GM04503 (cell line): ENCODE measurements around the gene UPK2.
"Not testable (repeated sequence)": the region's sequence is repeated elsewhere in the genome, so short reads cannot be mapped to it uniquely, and the experiment has no call there.

Experiments used
- DNase-seq: peaks from one replicate; pipeline ENCODE4 v3.0.0-alpha.2; 2012; ENCODE audit warnings: low read depth

The UPK2 gene

GRCh38 chr11:118938491-118939403, 17.4 kb upstream of the UPK2 start:
- no peak for DNase-seq

- no peak for DNase-seq
Observed at GRCh38 chr11:118939404-118939915, 16.6 kb upstream of the UPK2 start.

GRCh38 chr11:118939953-118940598, 16.0 kb upstream of the UPK2 start:
- no peak for DNase-seq

- DNase-seq = no peak
Observed at GRCh38 chr11:118947091-118947490, 9.0 kb upstream of the UPK2 start.

GRCh38 chr11:118948000-118948399, 8.1 kb upstream of the UPK2 start:
- no peak for DNase-seq

- DNase-seq = no peak
Observed at GRCh38 chr11:118953265-118953664, 2.8 kb upstream of the UPK2 start.

- DNase-seq = not testable (repeated sequence)
Observed at GRCh38 chr11:118953976-118954375, 2.1 kb upstream of the UPK2 start.

GRCh38 chr11:118956847-118957469, 860 bp downstream of the UPK2 start:
- DNase-seq = no peak

- DNase-seq = no peak
Observed at GRCh38 chr11:118957549-118957948, 1.5 kb downstream of the UPK2 start.

GRCh38 chr11:118957968-118958367, 1.9 kb downstream of the UPK2 start:
- no peak for DNase-seq

GRCh38 chr11:118958577-118958976, 2.5 kb downstream of the UPK2 start:
- no peak for DNase-seq

GRCh38 chr11:118961189-118961588, 5.1 kb downstream of the UPK2 start:
- DNase-seq = no peak

- DNase-seq = no peak
Observed at GRCh38 chr11:118961591-118961990, 5.5 kb downstream of the UPK2 start.

GRCh38 chr11:118969508-118969907, 13.4 kb downstream of the UPK2 start:
- DNase-seq = not testable (repeated sequence)

GRCh38 chr11:118971646-118972045, 15.5 kb downstream of the UPK2 start, which contains the start of gene FOXR1:
Gene FOXR1, plus strand, starts transcription at chr11:118971761. Its CDS starts 171 bp downstream, at chr11:118971932.
- DNase-seq = no peak

- DNase-seq = no peak
Observed at GRCh38 chr11:118973985-118974384, 17.9 kb downstream of the UPK2 start.

GRCh38 chr11:118975771-118976709, 19.9 kb downstream of the UPK2 start:
- no peak for DNase-seq

GRCh38 chr11:118979434-118979833, 23.3 kb downstream of the UPK2 start:
- no peak for DNase-seq

- no peak for DNase-seq
Observed at GRCh38 chr11:118980191-118980881, 24.2 kb downstream of the UPK2 start.

- DNase-seq = not testable (repeated sequence)
Observed at GRCh38 chr11:118984337-118984736, 28.2 kb downstream of the UPK2 start.

GRCh38 chr11:118984825-118985224, 28.7 kb downstream of the UPK2 start:
- no peak for DNase-seq
